SU-DHL-6 (cell line): ENCODE data around the gene NDUFS2.

Source experiments
- H2AFZ ChIP-seq: fragments of 200-600 bp; sonication (generic); 2 replicates; pipeline ENCODE4 v1.6.1; 2014; ENCODE audit warnings: low read depth, mild to moderate bottlenecking, moderate library complexity, mixed read lengths, antibody characterized with exemption, low read length; ENCODE audit not compliant: severe bottlenecking
- H3F3A ChIP-seq: fragments of 200-600 bp; shearing (Covaris generic); 2 replicates; pipeline ENCODE4 v1.6.0; 2016; ENCODE audit warnings: antibody characterized with exemption, mild to moderate bottlenecking; ENCODE audit not compliant: insufficient read depth
- H3K27ac ChIP-seq: fragments of 200-600 bp; sonication (generic); 2 replicates; pipeline ENCODE4 v1.5.1; 2016; ENCODE audit warnings: low read depth, mild to moderate bottlenecking, low read length, moderate library complexity, mixed read lengths
- H3K27me3 ChIP-seq: fragments of 200-600 bp; sonication (generic), shearing (Covaris generic); 2 replicates; pipeline ENCODE4 v1.6.0; 2014; ENCODE audit warnings: mild to moderate bottlenecking, low read length
- H3K36me3 ChIP-seq: fragments of 200-600 bp; sonication (generic); 2 replicates; pipeline ENCODE4 v1.6.1; 2014; ENCODE audit warnings: mild to moderate bottlenecking, low read length, mixed read lengths
- H3K4me2 ChIP-seq: fragments of 300-600, 200-600 bp; shearing (Covaris generic), sonication (generic); 2 replicates; pipeline ENCODE4 v1.6.0; 2014; ENCODE audit warnings: low read length, low read depth, mild to moderate bottlenecking; ENCODE audit not compliant: poor library complexity, severe bottlenecking
- H3K4me3 ChIP-seq: fragments of 200-600 bp; sonication (generic); 2 replicates; pipeline ENCODE4 v1.5.1; 2014; ENCODE audit warnings: antibody characterized with exemption, low read length, mild to moderate bottlenecking, mixed read lengths; ENCODE audit not compliant: insufficient read depth, poor library complexity, severe bottlenecking
- H3K79me2 ChIP-seq: fragments of 200-600 bp; sonication (generic); 2 replicates; pipeline ENCODE4 v1.6.1; 2014; ENCODE audit warnings: mild to moderate bottlenecking, low read length, moderate library complexity; ENCODE audit not compliant: insufficient read depth
- H3K9ac ChIP-seq: fragments of 200-600 bp; sonication (generic); 2 replicates; pipeline ENCODE4 v1.7.0; 2014; ENCODE audit warnings: mild to moderate bottlenecking, low read length
- H3K9me2 ChIP-seq: fragments of 200-600 bp; sonication (generic); replicated peaks from 2 replicates; pipeline ENCODE4 v1.6.1; 2014; ENCODE audit warnings: low read length; ENCODE audit not compliant: insufficient read depth
- H3K9me3 ChIP-seq: fragments of 200-600 bp; sonication (generic); 2 replicates; pipeline ENCODE4 v1.6.1; 2014; ENCODE audit warnings: low read length, mixed read lengths; ENCODE audit not compliant: insufficient read depth
- H4K20me1 ChIP-seq: fragments of 200-600 bp; sonication (generic); 2 replicates; pipeline ENCODE4 v1.6.1; 2014; ENCODE audit warnings: low read depth, mild to moderate bottlenecking, antibody characterized with exemption, low read length, moderate library complexity, mixed read lengths
- CTCF ChIP-seq: fragments of 200-600 bp; sonication (generic); IDR thresholded peaks from one replicate; pipeline ENCODE4 v1.5.1; 2017; ENCODE audit warnings: antibody characterized with exemption, mild to moderate bottlenecking, low read length, moderate library complexity; ENCODE audit not compliant: insufficient read depth, poor library complexity, severe bottlenecking
- EZH2phosphoT487 ChIP-seq: fragments of 200-600 bp; sonication (generic), shearing (Covaris generic); conservative IDR thresholded peaks from 2 replicates; pipeline ENCODE4 v1.6.1; 2018; ENCODE audit warnings: mild to moderate bottlenecking, antibody characterized with exemption, low read length, moderate library complexity, mixed read lengths

Gene NDUFS2

GRCh38 chr1:161195171-161195570, 7.0 kb upstream of the NDUFS2 start:
- TF ChIP-seq CTCF = no peak
- no peak for TF ChIP-seq EZH2phosphoT487
- Histone ChIP-seq H3K4me2 (no peak overlapping the region), H3K36me3 (no peaks in the 10 kb centered on the region), H3K27me3 (no peaks in the 10 kb centered on the region), H3F3A (no peaks in the 10 kb centered on the region), H3K4me3 (no peak overlapping the region), H3K9ac (no peak overlapping the region), H2AFZ (no peak overlapping the region), H3K9me2 (no peaks in the 10 kb centered on the region), H3K27ac (no peak overlapping the region), H3K79me2 (no peaks in the 10 kb centered on the region), H4K20me1 (no peaks in the 10 kb centered on the region), H3K9me3 (no peaks in the 10 kb centered on the region)

- no peaks in the 10 kb centered on the region for H3K9me3 ChIP-seq
- no peak overlapping the region for H2AFZ ChIP-seq
- H3K4me3 ChIP-seq = no peak overlapping the region
- H3K27me3 ChIP-seq = no peaks in the 10 kb centered on the region
- no peaks in the 10 kb centered on the region for H4K20me1 ChIP-seq
- H3K4me2 ChIP-seq = no peak overlapping the region
- no peaks in the 10 kb centered on the region for H3K79me2 ChIP-seq
- no peak overlapping the region for H3K9ac ChIP-seq
- TF ChIP-seq CTCF = no peak
- no peak for TF ChIP-seq EZH2phosphoT487
- no peaks in the 10 kb centered on the region for H3K9me2 ChIP-seq
- no peaks in the 10 kb centered on the region for H3F3A ChIP-seq
- H3K27ac ChIP-seq = no peak overlapping the region
- no peaks in the 10 kb centered on the region for H3K36me3 ChIP-seq
Observed at GRCh38 chr1:161196111-161196510, 6.1 kb upstream of the NDUFS2 start.

GRCh38 chr1:161196521-161197451, 5.4 kb upstream of the NDUFS2 start:
- Histone ChIP-seq H3K36me3 (no peaks in the 10 kb centered on the region), H4K20me1 (no peaks in the 10 kb centered on the region), H3K27ac (no peak overlapping the region), H3K27me3 (no peaks in the 10 kb centered on the region), H3K4me3 (no peak overlapping the region), H3K9ac (no peak overlapping the region), H3F3A (no peaks in the 10 kb centered on the region), H3K9me2 (no peaks in the 10 kb centered on the region), H3K79me2 (no peaks in the 10 kb centered on the region), H2AFZ (no peak overlapping the region), H3K4me2 (no peak overlapping the region), H3K9me3 (no peaks in the 10 kb centered on the region)
- no peak for TF ChIP-seq EZH2phosphoT487
- no peak for TF ChIP-seq CTCF
